ENCODE results near the gene NEUROG1. TPM values are rescaled to one million over a fixed set of nuclear protein-coding genes. Genes with fewer than 3 reads are reported as not detected.
A peak's percentile ranks its signal among the peaks of the same experiment; 100 is the strongest.

The NEUROG1 gene
- total RNA-seq, 2 donors from 2014 or later: not detected

DNA sequence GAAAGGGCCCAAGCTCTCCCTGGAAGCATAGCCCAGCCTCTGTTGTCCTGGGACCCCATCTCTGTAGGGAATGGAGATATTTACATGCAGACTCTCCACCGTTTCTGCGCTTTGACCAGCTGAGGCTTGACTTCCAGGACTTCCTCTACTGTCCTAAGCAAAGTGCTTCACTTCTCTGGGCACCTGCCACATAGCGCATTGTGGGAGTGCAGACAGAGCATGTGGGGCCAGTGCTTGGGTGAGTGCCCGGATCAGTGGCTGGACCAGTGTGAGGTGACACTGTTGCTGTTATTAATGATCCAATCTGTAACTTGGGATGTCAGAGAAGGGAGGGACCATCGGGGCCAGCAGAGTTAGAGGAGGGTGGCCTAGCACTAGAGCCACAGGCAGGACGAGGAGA, 32.5 kb upstream of the NEUROG1 start:
- Histone ChIP-seq H3K4me1 (no peaks in the 10 kb centered on the region), H3K9me3 (no peaks in the 10 kb centered on the region), H3K27me3 (peaks cover 0 to 5% of the 10 kb centered on the region in 2 donors), H3K36me3 (replicated peaks in 1 of 2; ENCODE audit: insufficient read depth in 1 of 2, low read depth in 2 of 2) (no peaks in the 10 kb centered on the region), H3K4me3 (no peak overlapping the region), H3K27ac (no peak overlapping the region)
- DNase-seq (no peak), ATAC-seq (no peak)
- TF ChIP-seq, protein P1, sequence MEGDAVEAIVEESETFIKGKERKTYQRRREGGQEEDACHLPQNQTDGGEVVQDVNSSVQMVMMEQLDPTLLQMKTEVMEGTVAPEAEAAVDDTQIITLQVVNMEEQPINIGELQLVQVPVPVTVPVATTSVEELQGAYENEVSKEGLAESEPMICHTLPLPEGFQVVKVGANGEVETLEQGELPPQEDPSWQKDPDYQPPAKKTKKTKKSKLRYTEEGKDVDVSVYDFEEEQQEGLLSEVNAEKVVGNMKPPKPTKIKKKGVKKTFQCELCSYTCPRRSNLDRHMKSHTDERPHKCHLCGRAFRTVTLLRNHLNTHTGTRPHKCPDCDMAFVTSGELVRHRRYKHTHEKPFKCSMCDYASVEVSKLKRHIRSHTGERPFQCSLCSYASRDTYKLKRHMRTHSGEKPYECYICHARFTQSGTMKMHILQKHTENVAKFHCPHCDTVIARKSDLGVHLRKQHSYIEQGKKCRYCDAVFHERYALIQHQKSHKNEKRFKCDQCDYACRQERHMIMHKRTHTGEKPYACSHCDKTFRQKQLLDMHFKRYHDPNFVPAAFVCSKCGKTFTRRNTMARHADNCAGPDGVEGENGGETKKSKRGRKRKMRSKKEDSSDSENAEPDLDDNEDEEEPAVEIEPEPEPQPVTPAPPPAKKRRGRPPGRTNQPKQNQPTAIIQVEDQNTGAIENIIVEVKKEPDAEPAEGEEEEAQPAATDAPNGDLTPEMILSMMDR (IDR thresholded peaks at IDR 0.05): no peak
- TF ChIP-seq POLR2A (IDR thresholded peaks at IDR 0.05): no peak
- 37 to 50% methylated on average over 3 to 6 of the region's 6 CpGs for WGBS, 2 donors
- intact Hi-C loops (cut with DNase I): no loop called here

DNA sequence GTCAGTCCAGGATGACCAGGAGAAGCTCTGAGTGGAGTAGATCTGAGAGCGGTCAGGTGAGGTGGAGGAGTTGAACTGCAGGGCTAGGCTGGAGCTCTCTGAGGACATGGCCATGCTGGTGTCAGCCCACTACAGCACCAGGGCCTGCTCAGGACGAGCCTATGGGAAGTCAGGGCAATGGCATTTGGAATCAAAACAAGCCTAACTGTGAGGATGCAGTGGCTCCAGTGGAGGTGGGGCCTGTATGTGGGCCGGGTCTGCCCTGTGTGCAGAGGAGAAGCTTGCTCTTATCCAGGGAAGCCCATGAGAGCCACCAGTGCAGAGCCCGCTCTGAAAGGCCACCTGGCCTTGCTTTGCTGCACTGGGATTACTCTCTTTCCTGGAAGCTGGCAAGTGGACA, 31.9 kb upstream of the NEUROG1 start:
- no peaks in the 10 kb centered on the region for H3K4me1 ChIP-seq
- no peak overlapping the region for H3K4me3 ChIP-seq
- H3K27me3 ChIP-seq: peaks cover 0 to 2% of the 10 kb centered on the region in 2 donors
- no peak overlapping the region for H3K27ac ChIP-seq
- intact Hi-C loops (cut with DNase I): no loop called here
- DNase-seq (no peak), ATAC-seq (no peak)
- TF ChIP-seq POLR2A (IDR thresholded peaks at IDR 0.05): no peak
- TF ChIP-seq, protein P1 (IDR thresholded peaks at IDR 0.05): no peak
- WGBS, 2 donors: 65 to 85% methylated on average over 4 of the region's 4 CpGs
- no peaks in the 10 kb centered on the region for H3K9me3 ChIP-seq
- no peaks in the 10 kb centered on the region for H3K36me3 ChIP-seq (replicated peaks in 1 of 2; ENCODE audit: insufficient read depth in 1 of 2, low read depth in 2 of 2)

DNA sequence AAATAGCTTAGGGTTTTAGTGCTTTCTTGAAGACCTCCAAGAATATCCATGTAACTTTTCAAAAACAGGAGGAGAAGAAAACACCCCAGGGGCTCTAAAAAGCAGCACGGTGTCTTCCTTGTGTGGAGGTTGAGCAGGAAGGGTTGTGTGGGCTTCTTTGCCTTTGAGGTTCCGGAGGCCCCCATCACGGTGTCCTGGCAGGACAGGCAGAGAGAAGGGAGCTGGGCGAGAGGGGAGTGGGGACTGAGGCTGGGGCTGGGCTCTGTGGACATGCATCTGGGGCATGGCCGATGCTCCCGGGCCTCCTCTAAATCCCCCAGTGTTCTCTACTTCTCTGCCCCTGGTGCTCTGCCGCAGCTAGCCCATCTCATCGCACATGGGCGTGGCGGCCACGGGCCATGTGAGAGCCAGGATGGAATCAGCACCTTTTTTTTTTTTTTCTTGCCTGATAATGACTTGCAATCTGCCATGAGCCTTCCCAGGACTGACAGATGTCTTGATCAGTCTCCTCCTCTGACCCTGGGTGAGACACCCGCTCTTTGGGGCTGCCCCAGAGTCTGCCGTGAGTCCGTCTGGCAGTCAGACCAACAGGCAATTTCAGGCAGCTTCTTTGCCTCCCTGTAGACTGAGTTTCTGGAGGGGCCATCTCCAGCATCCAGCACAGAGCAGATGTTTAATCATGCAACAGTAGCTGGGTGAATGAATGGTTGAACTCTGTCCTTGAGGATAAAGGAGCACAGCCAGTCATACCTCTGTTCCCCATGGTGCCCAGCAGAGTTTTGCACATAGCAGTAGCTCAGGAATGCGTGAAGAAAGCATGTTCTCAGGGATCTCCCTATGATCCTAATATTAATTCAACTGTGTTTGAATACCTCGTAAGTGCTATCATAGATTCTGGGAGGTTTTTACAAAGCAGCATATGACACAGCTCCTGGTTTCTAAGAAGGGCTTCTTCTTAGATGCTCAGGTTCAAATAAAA, 30.9 kb upstream of the NEUROG1 start:
- Histone ChIP-seq H3K9me3 (no peaks in the 10 kb centered on the region), H3K27me3 (no peaks in the 10 kb centered on the region), H3K4me1 (no peaks in the 10 kb centered on the region), H3K4me3 (no peak overlapping the region), H3K36me3 (replicated peaks in 1 of 2; ENCODE audit: insufficient read depth in 1 of 2, low read depth in 2 of 2) (no peaks in the 10 kb centered on the region), H3K27ac (no peak overlapping the region)
- WGBS, 2 donors: 67 to 73% methylated on average over 16 of the region's 16 CpGs
- ATAC-seq: no peak
- TF ChIP-seq POLR2A (IDR thresholded peaks at IDR 0.05): no peak
- TF ChIP-seq, protein P1 (IDR thresholded peaks at IDR 0.05): peak in 1 of 7 experiments; percentile 21
- no peak for DNase-seq
- intact Hi-C loops (cut with DNase I): no loop called here

DNA sequence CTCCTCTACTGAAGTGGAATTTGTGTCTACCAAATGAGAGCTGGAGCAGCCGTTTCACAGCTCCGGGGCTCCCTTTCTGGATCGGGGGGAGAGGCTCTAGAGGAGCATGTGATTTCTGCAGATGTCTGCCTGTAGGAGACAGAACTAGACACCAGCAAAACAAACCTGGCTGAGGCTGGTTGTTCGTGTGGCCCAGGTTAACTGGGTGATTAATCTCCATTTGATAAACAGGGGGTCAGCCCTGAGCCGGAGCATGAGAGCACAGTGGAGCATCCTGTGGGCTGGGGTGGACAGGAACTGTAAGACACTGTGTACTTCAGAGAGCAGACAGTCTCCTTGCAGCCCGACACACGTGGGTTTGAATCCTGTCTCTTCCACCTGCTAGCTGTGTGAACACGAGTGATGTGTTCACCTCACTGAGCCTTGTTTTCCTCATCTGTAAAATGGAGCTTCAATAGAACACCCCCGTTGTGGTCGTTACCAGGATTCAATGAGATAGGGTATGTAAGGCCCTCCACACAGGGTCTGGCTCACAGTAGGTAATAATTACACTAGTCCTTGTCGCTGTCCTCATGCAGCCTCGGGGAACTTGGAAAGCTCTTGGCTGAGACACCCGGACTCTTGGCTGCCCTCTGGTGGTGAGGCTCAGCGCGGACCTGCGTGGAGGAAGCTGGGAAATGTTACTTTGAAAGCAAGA, 30.1 kb upstream of the NEUROG1 start:
- Histone ChIP-seq H3K4me1 (no peaks in the 10 kb centered on the region), H3K9me3 (no peaks in the 10 kb centered on the region), H3K36me3 (replicated peaks in 1 of 2; ENCODE audit: insufficient read depth in 1 of 2, low read depth in 2 of 2) (no peaks in the 10 kb centered on the region), H3K4me3 (no peak overlapping the region), H3K27me3 (no peaks in the 10 kb centered on the region), H3K27ac (no peak overlapping the region)
- ATAC-seq (peak; percentile 71), DNase-seq (peak; percentile 74 to 81 (median 76))
- TF ChIP-seq, protein P1 (IDR thresholded peaks at IDR 0.05): peak; percentile 69 to 89 (median 79)
- TF ChIP-seq POLR2A (IDR thresholded peaks at IDR 0.05): no peak
- intact Hi-C loops (cut with DNase I): no loop called here
- WGBS, 2 donors: 15 to 16% methylated on average over 8 to 16 of the region's 16 CpGs

Measured in body of pancreas (tissue), 4 donors.